GM06990 (cell line): ENCODE measurements around the gene NTRK2.

Source experiments
- DNase-seq: peaks from one replicate; pipeline ENCODE4 v3.0.0-alpha.2; 2011; ENCODE audit not compliant: insufficient read length; ENCODE audit errors: extremely low read depth
- H3K27me3 ChIP-seq: replicated peaks from 2 replicates; pipeline ENCODE4 v1.6.0; 2011; ENCODE audit warnings: low read length; ENCODE audit not compliant: control insufficient read depth, insufficient read depth
- H3K36me3 ChIP-seq: 2 replicates; pipeline ENCODE4 v1.5.1; 2011; ENCODE audit warnings: low read length; ENCODE audit not compliant: control insufficient read depth, insufficient read depth
- H3K4me3 ChIP-seq: replicated peaks from 2 replicates; pipeline ENCODE4 v1.5.1; 2011; ENCODE audit warnings: low read depth, mild to moderate bottlenecking, control low read depth, low read length
- CTCF ChIP-seq: IDR thresholded peaks from 2 replicates; pipeline ENCODE4 v1.5.1; 2011; ENCODE audit warnings: low read length, control low read depth, mild to moderate bottlenecking, inconsistent platforms; ENCODE audit not compliant: insufficient read depth, poor library complexity, severe bottlenecking

The NTRK2 gene

GRCh38 chr9:84669288-84670137 is at the start of gene NTRK2:
Gene NTRK2, plus strand, starts transcription at chr9:84669729. Its CDS starts 1,020 bp downstream, at chr9:84670749.
- peak; percentile 24 for DNase-seq
- Histone ChIP-seq H3K4me3 (peak within 1 kb of the TSS; percentile 59), H3K27me3 (peaks cover 2% of the 10 kb centered on the region), H3K36me3 (no peaks in the 10 kb centered on the region)
- TF ChIP-seq CTCF = peak; percentile 25

GRCh38 chr9:84620338-84620737 is 49.2 kb upstream of the NTRK2 start:
- Histone ChIP-seq H3K4me3 (no peak overlapping the region), H3K27me3 (no peaks in the 10 kb centered on the region), H3K36me3 (no peaks in the 10 kb centered on the region)
- TF ChIP-seq CTCF = no peak
- no peak for DNase-seq

- Histone ChIP-seq H3K4me3 (no peak overlapping the region), H3K36me3 (no peaks in the 10 kb centered on the region), H3K27me3 (no peaks in the 10 kb centered on the region)
- no peak for DNase-seq
- TF ChIP-seq CTCF = no peak
Observed at GRCh38 chr9:84621811-84622210, 47.7 kb upstream of the NTRK2 start.

GRCh38 chr9:84622981-84623380 is 46.5 kb upstream of the NTRK2 start:
- no peak for DNase-seq

GRCh38 chr9:84636436-84636835 is 33.1 kb upstream of the NTRK2 start:
- H3K4me3 ChIP-seq = no peak overlapping the region
- H3K36me3 ChIP-seq = no peaks in the 10 kb centered on the region
- no peaks in the 10 kb centered on the region for H3K27me3 ChIP-seq
- DNase-seq = no peak
- TF ChIP-seq CTCF = no peak

More at GRCh38 chr9:84622981-84623380, 46.5 kb upstream of the NTRK2 start:
- Histone ChIP-seq H3K36me3 (no peaks in the 10 kb centered on the region), H3K4me3 (no peak overlapping the region), H3K27me3 (no peaks in the 10 kb centered on the region)
- TF ChIP-seq CTCF = no peak
